Urinary bladder (tissue), 4 donors: Measurements from ENCODE around the gene CHFR. TPM values are rescaled to one million over a fixed set of nuclear protein-coding genes. Genes with fewer than 3 reads are reported as not detected.
"Not testable (repeated sequence)": the region's sequence is repeated elsewhere in the genome, so short reads cannot be mapped to it uniquely, and the experiment has no call there.

Experiments
- DNase-seq: peaks from one replicate; pipeline ENCODE4 v3.0.0-alpha.2; 2015; ENCODE audit errors: extremely low spot score
- H3K27ac ChIP-seq: one replicate; pipeline ENCODE4 v1.5.1; 2013; ENCODE audit warnings: low read depth, mild to moderate bottlenecking, moderate library complexity
- H3K36me3 ChIP-seq: one replicate; pipeline ENCODE4 v1.6.1; 2013; ENCODE audit warnings: mild to moderate bottlenecking, moderate library complexity; ENCODE audit not compliant: insufficient read depth
- H3K4me1 ChIP-seq: one replicate; pipeline ENCODE4 v1.6.1; 2013; ENCODE audit warnings: mild to moderate bottlenecking, moderate library complexity; ENCODE audit not compliant: insufficient read depth
- H3K4me3 ChIP-seq: one replicate; pipeline ENCODE4 v1.5.1; 2013; ENCODE audit warnings: low read depth, low read length
- WGBS: extraction: QIAGEN DNeasy Blood & Tissue Kit; methylation state at CpG from one replicate; pipeline ENCODE4 v1.1.7; 2013; 5-methylcytosine and 5-hydroxymethylcytosine counted together
- polyA plus RNA-seq: library from polyadenylated mRNA; stranded (reverse); fragments of 200-250 nt; gene quantifications from one replicate; pipeline ENCODE4 v1.2.3, GENCODE V29; 2013
- total RNA-seq: library from RNA; depleted of rRNA; stranded (reverse); fragments of >200 nt; gene quantifications from one replicate; pipeline ENCODE4 v1.2.3, GENCODE V29; 2014
- donor health status: healthy with polysubstance abuse.
- donor health status: healthy.

The CHFR gene
- total and polyA plus RNA-seq, 2 donors: 22.6 to 28.2 TPM

GRCh38 chr12:132841151-132841550 lies 46.3 kb downstream of the CHFR start:
- Histone ChIP-seq H3K36me3 (peaks cover 4% of the 10 kb centered on the region), H3K4me3 (no peak overlapping the region), H3K4me1 (no peaks in the 10 kb centered on the region), H3K27ac (no peak overlapping the region)
- DNase-seq: no peak
- 94% methylated on average over 15 of the region's 15 CpGs for whole genome bisulfite sequencing

GRCh38 chr12:132840536-132840935 lies 46.9 kb downstream of the CHFR start:
- no peak overlapping the region for H3K27ac ChIP-seq
- no peaks in the 10 kb centered on the region for H3K4me1 ChIP-seq
- H3K4me3 ChIP-seq: no peak overlapping the region
- H3K36me3 ChIP-seq: peaks cover 4% of the 10 kb centered on the region
- DNase-seq: no peak
- 95% methylated on average over 20 of the region's 20 CpGs for WGBS

- Histone ChIP-seq H3K4me1 (no peaks in the 10 kb centered on the region), H3K36me3 (peaks cover 4% of the 10 kb centered on the region), H3K27ac (no peak overlapping the region), H3K4me3 (no peak overlapping the region)
- DNase-seq: no peak
- 91% methylated on average over 14 of the region's 14 CpGs for WGBS
Measured at GRCh38 chr12:132839558-132840235, 47.7 kb downstream of the CHFR start.

- H3K27ac ChIP-seq: no peak overlapping the region
- 62% methylated on average over 17 of the region's 17 CpGs for WGBS
Measured at GRCh38 chr12:132838410-132839080, 48.9 kb downstream of the CHFR start.

GRCh38 chr12:132837693-132838409 lies 49.6 kb downstream of the CHFR start:
- WGBS: 42% methylated on average over 27 of the region's 27 CpGs
- H3K4me3 ChIP-seq: no peak overlapping the region

More at GRCh38 chr12:132838410-132839080, 48.9 kb downstream of the CHFR start:
- peaks cover 6% of the 10 kb centered on the region for H3K36me3 ChIP-seq
- H3K4me1 ChIP-seq: no peaks in the 10 kb centered on the region
- DNase-seq: no peak
- no peak overlapping the region for H3K4me3 ChIP-seq

GRCh38 chr12:132836795-132837331 lies 50.5 kb downstream of the CHFR start:
- Histone ChIP-seq H3K27ac (no peak overlapping the region), H3K36me3 (peaks cover 6% of the 10 kb centered on the region), H3K4me3 (no peak overlapping the region), H3K4me1 (no peaks in the 10 kb centered on the region)
- DNase-seq: no peak
- 68% methylated on average over 5 of the region's 5 CpGs for WGBS

More at GRCh38 chr12:132837693-132838409, 49.6 kb downstream of the CHFR start:
- Histone ChIP-seq H3K36me3 (peaks cover 6% of the 10 kb centered on the region), H3K4me1 (no peaks in the 10 kb centered on the region), H3K27ac (no peak overlapping the region)
- DNase-seq: no peak

- DNase-seq, H3K27ac ChIP-seq, H3K4me3 ChIP-seq, H3K36me3 ChIP-seq, H3K4me1 ChIP-seq: not testable (repeated sequence)
- 91% methylated on average over 29 of the region's 30 CpGs for WGBS
Measured at GRCh38 chr12:132836230-132836629, 51.2 kb downstream of the CHFR start.

- DNase-seq: no peak
- no peaks in the 10 kb centered on the region for H3K4me1 ChIP-seq
- peaks cover 4% of the 10 kb centered on the region for H3K36me3 ChIP-seq
- H3K4me3 ChIP-seq: no peak overlapping the region
- 92% methylated on average over 42 of the region's 42 CpGs for whole genome bisulfite sequencing
- no peak overlapping the region for H3K27ac ChIP-seq
Measured at GRCh38 chr12:132835076-132836025, 52.1 kb downstream of the CHFR start.

GRCh38 chr12:132834181-132834711 lies 53.2 kb downstream of the CHFR start:
- 77% methylated on average over 5 of the region's 5 CpGs for WGBS
- no peaks in the 10 kb centered on the region for H3K4me1 ChIP-seq
- H3K36me3 ChIP-seq: peaks cover 2% of the 10 kb centered on the region
- no peak for DNase-seq
- no peak overlapping the region for H3K27ac ChIP-seq
- no peak overlapping the region for H3K4me3 ChIP-seq

GRCh38 chr12:132833341-132833740 lies 54.1 kb downstream of the CHFR start:
- 94% methylated on average over 8 of the region's 8 CpGs for WGBS
- H3K27ac ChIP-seq: no peak overlapping the region

GRCh38 chr12:132831771-132832170 lies 55.6 kb downstream of the CHFR start:
- no peak overlapping the region for H3K4me3 ChIP-seq
- H3K36me3 ChIP-seq: peaks cover 2% of the 10 kb centered on the region
- no peaks in the 10 kb centered on the region for H3K4me1 ChIP-seq
- H3K27ac ChIP-seq: no peak overlapping the region
- 90% methylated on average over 11 of the region's 11 CpGs for WGBS
- DNase-seq: no peak

More at GRCh38 chr12:132833341-132833740, 54.1 kb downstream of the CHFR start:
- Histone ChIP-seq H3K36me3 (peaks cover 2% of the 10 kb centered on the region), H3K4me3 (no peak overlapping the region), H3K4me1 (no peaks in the 10 kb centered on the region)
- no peak for DNase-seq

- DNase-seq: peak; percentile 76
- Histone ChIP-seq H3K4me1 (no peaks in the 10 kb centered on the region), H3K27ac (peak within 1 kb of the TSS; percentile 98), H3K36me3 (peaks cover 2% of the 10 kb centered on the region), H3K4me3 (peak within 1 kb of the TSS; percentile 92)
- WGBS: 3% methylated on average over 78 of the region's 78 CpGs
Measured at GRCh38 chr12:132828706-132829534, 58.5 kb downstream of the CHFR start, which contains the start of gene GOLGA3. TSS of gene GOLGA3 (minus strand) at chr12:132828869. CDS start at chr12:132822128, 6,741 bp downstream.
